HPDE6-E6E7 (cell line): Measurements from ENCODE around the gene ST8SIA4.

Experiments used
- DNase-seq: peaks from one replicate; pipeline ENCODE4 v3.0.0; 2011; ENCODE audit warnings: missing footprints; ENCODE audit errors: extremely low spot score

ST8SIA4 gene

GRCh38 chr5:100903039-100903887, at the start of gene ST8SIA4:
Gene ST8SIA4 (minus strand): TSS chr5:100903282. CDS start chr5:100902955, 327 bp downstream.
- peak; percentile 46 for DNase-seq

GRCh38 chr5:100950985-100951384, 47.9 kb upstream of the ST8SIA4 start:
- DNase-seq, result no peak

GRCh38 chr5:100913298-100913697, 10.2 kb upstream of the ST8SIA4 start:
- DNase-seq, result no peak

GRCh38 chr5:100909034-100909433, 6.0 kb upstream of the ST8SIA4 start:
- DNase-seq, result no peak

- no peak for DNase-seq
Observed at GRCh38 chr5:100905259-100905914, 2.3 kb upstream of the ST8SIA4 start.

GRCh38 chr5:100904259-100904861, 1.3 kb upstream of the ST8SIA4 start:
- no peak for DNase-seq

GRCh38 chr5:100902440-100903038, 543 bp downstream of the ST8SIA4 start:
- peak; percentile 1 for DNase-seq

GRCh38 chr5:100901821-100902341, 1.2 kb downstream of the ST8SIA4 start:
- DNase-seq, result peak; percentile 5

- DNase-seq, result peak; percentile 34
Observed at GRCh38 chr5:100900796-100901781, 2.0 kb downstream of the ST8SIA4 start.

GRCh38 chr5:100900142-100900795, 2.8 kb downstream of the ST8SIA4 start:
- DNase-seq, result peak; percentile 4

GRCh38 chr5:100899675-100900074, 3.4 kb downstream of the ST8SIA4 start:
- DNase-seq, result no peak

GRCh38 chr5:100898504-100899346, 4.4 kb downstream of the ST8SIA4 start:
- DNase-seq, result no peak

GRCh38 chr5:100896054-100896453, 7.0 kb downstream of the ST8SIA4 start:
- DNase-seq, result no peak

- DNase-seq, result peak; percentile 3
Observed at GRCh38 chr5:100890461-100891008, 12.5 kb downstream of the ST8SIA4 start.

GRCh38 chr5:100889896-100890295, 13.2 kb downstream of the ST8SIA4 start:
- no peak for DNase-seq

GRCh38 chr5:100889165-100889743, 13.8 kb downstream of the ST8SIA4 start:
- no peak for DNase-seq

GRCh38 chr5:100877274-100877673, 25.8 kb downstream of the ST8SIA4 start:
- DNase-seq, result peak; percentile 22

- DNase-seq, result no peak
Observed at GRCh38 chr5:100872408-100873190, 30.5 kb downstream of the ST8SIA4 start.
